HepG2 (cell line): Measurements from ENCODE around the gene CSNK2B. TPM values are rescaled to one million over a fixed set of nuclear protein-coding genes. Genes with fewer than 3 reads are reported as not detected.

ENCODE experiments used
- ATF2 ChIP-seq: sonication (generic); formaldehyde crosslinking; IDR thresholded peaks from 2 replicates; pipeline ENCODE4 v1.4.0; 2020; ENCODE audit warnings: missing genetic modification reagents
- ATF4 ChIP-seq, 2 experiments: fragments of 450-650 bp in 1 of 2; sonication (generic) in 1 of 2; formaldehyde crosslinking; IDR thresholded peaks; 2 replicates each; pipeline versions ENCODE4 v1.5.0 to v1.8.0; 2020 to 2022; ENCODE audit warnings: mild to moderate bottlenecking in 1 of 2, missing genetic modification reagents in 1 of 2
- CHD4 ChIP-seq: fragments of 200-600 bp; sonication (generic); IDR thresholded peaks from 2 replicates; pipeline ENCODE4 v1.7.0; 2017; ENCODE audit warnings: mild to moderate bottlenecking, low read length, borderline replicate concordance
- HMGXB4 ChIP-seq, 2 experiments: sonication (generic) in 1 of 2; formaldehyde crosslinking in 1 of 2; IDR thresholded peaks; 2 replicates each; pipeline versions ENCODE4 v1.4.0 to v1.6.1; 2018 to 2020; ENCODE audit warnings: missing genetic modification reagents in 2 of 2, borderline replicate concordance in 1 of 2, low read depth in 1 of 2, mild to moderate bottlenecking in 1 of 2, missing biosample characterization in 1 of 2
- ISX ChIP-seq: sonication (generic); formaldehyde crosslinking; conservative IDR thresholded peaks from 2 replicates; pipeline ENCODE4 v1.5.0; 2020; ENCODE audit warnings: missing genetic modification reagents
- KLF11 ChIP-seq: IDR thresholded peaks from 2 replicates; pipeline ENCODE4 v1.6.1; 2016; ENCODE audit warnings: missing compliant biosample characterization
- MIER2 ChIP-seq: IDR thresholded peaks from 2 replicates; pipeline ENCODE4 v1.6.1; 2016; ENCODE audit warnings: missing biosample characterization, missing genetic modification reagents
- MXD4 ChIP-seq: IDR thresholded peaks from 2 replicates; pipeline ENCODE4 v1.6.1; 2016; ENCODE audit warnings: mild to moderate bottlenecking, missing biosample characterization, missing genetic modification reagents
- SIN3B ChIP-seq: fragments of 150-350 bp; IDR thresholded peaks from 2 replicates; pipeline ENCODE4 v1.6.1; 2014; ENCODE audit warnings: low read length
- THAP8 ChIP-seq: sonication (generic); formaldehyde crosslinking; IDR thresholded peaks from 2 replicates; pipeline ENCODE4 v1.5.1; 2020; ENCODE audit warnings: missing genetic modification reagents, mild to moderate bottlenecking, borderline replicate concordance
- ZEB1 ChIP-seq: IDR thresholded peaks from 2 replicates; pipeline ENCODE4 v1.6.1; 2012; ENCODE audit warnings: mild to moderate bottlenecking, low read depth, inconsistent platforms; ENCODE audit not compliant: insufficient replicate concordance
- ZMAT3 ChIP-seq: sonication (generic); formaldehyde crosslinking; conservative IDR thresholded peaks from 2 replicates; pipeline ENCODE4 v1.7.0; 2021; ENCODE audit warnings: missing genetic modification reagents
- ZNF263 ChIP-seq: sonication (generic); formaldehyde crosslinking; IDR thresholded peaks from 2 replicates; pipeline ENCODE4 v1.4.0; 2020; ENCODE audit warnings: missing genetic modification reagents
- ZNF317 ChIP-seq: sonication (generic); formaldehyde crosslinking; IDR thresholded peaks from 2 replicates; pipeline ENCODE4 v1.5.0; 2020; ENCODE audit warnings: mild to moderate bottlenecking, missing genetic modification reagents
- ZNF354B ChIP-seq: sonication (generic); formaldehyde crosslinking; IDR thresholded peaks from 2 replicates; pipeline ENCODE4 v1.8.0; 2022; ENCODE audit warnings: mild to moderate bottlenecking, missing genetic modification reagents
- ZNF362 ChIP-seq: sonication (generic); formaldehyde crosslinking; IDR thresholded peaks from 2 replicates; pipeline ENCODE4 v1.4.0; 2020; ENCODE audit warnings: missing genetic modification reagents, mild to moderate bottlenecking, borderline replicate concordance
- ZNF589 ChIP-seq: sonication (generic); formaldehyde crosslinking; conservative IDR thresholded peaks from 2 replicates; pipeline ENCODE4 v1.8.0; 2022; ENCODE audit warnings: mild to moderate bottlenecking, moderate library complexity, missing genetic modification reagents
- ZSCAN30 ChIP-seq: sonication (generic); formaldehyde crosslinking; IDR thresholded peaks from 2 replicates; pipeline ENCODE4 v1.5.0; 2020; ENCODE audit warnings: mild to moderate bottlenecking, missing genetic modification reagents
- ZXDC ChIP-seq: sonication (generic); formaldehyde crosslinking; IDR thresholded peaks from 2 replicates; pipeline ENCODE4 v1.5.0; 2020; ENCODE audit warnings: mild to moderate bottlenecking, missing genetic modification reagents
- polyA plus RNA-seq, 8 experiments: library from polyadenylated mRNA; depleted of rRNA in 3 of 8; stranded (reverse) in 7 of 8; unstranded in 1 of 8; fragments of >200 nt; fragmentation: Illumina TruSeq in 4 of 8; extraction: Trizol in 4 of 8; gene quantifications; 2 replicates each; pipeline versions ENCODE4 v1.2.1 to v1.2.3, GENCODE V29; 2011 to 2016; ENCODE audit warnings: low read depth in 4 of 8, missing spikeins in 1 of 8, mixed read lengths in 1 of 8; ENCODE audit not compliant: insufficient read depth in 1 of 8
- total RNA-seq, 5 experiments: library from RNA; depleted of rRNA; stranded (reverse); fragments of >200 nt; fragmentation: Illumina TruSeq; extraction: Trizol; gene quantifications; 2 replicates each; pipeline ENCODE4 v1.2.3, GENCODE V29; 2016; ENCODE audit warnings: low read depth in 1 of 5

CSNK2B gene
- total and polyA plus RNA-seq, 2 of the 13 experiments (the other 11 are each of a cell fraction or from before 2014, with no cell fraction given) = 111 to 296 TPM

GRCh38 chr6:31680226-31681134 is 14.6 kb downstream of the CSNK2B start, which contains the start of gene LY6G5C (continued):
- TF ChIP-seq ZNF589 (no peak), ZXDC (CRISPR knock-in tag) (no peak), THAP8 (CRISPR knock-in tag) (no peak), ZNF317 (CRISPR knock-in tag) (no peak), CHD4 (no peak), SIN3B (no peak), ISX (CRISPR knock-in tag) (no peak), ATF4 (CRISPR knock-in tag; IDR thresholded peaks at IDR 0.05) (no peak), ZEB1 (no peak), ZMAT3 (no peak), ZNF362 (CRISPR knock-in tag) (peak; percentile 40; the same call in 1 of the 2 replicates), ZSCAN30 (no peak), ATF2 (CRISPR knock-in tag) (0 out of 2 replicates have a peak, but pooled peaks have one; percentile 31), ZNF263 (0 out of 2 replicates have a peak, but pooled peaks have one; percentile 37), ZNF354B (CRISPR knock-in tag) (no peak), MIER2 (CRISPR knock-in tag) (peak; percentile 38; the same call in 1 of the 2 replicates), MXD4 (0 out of 2 replicates have a peak, but pooled peaks have one; percentile 50), HMGXB4 (CRISPR knock-in tag; IDR thresholded peaks at IDR 0.05; ENCODE audit: borderline replicate concordance in 1 of 2, low read depth in 1 of 2) (peak; percentile 62 to 83; a peak in 3 of 4 replicates), KLF11 (CRISPR knock-in tag) (no peak)
